ENCODE data around the gene CCL21.

Gene CCL21

DNA sequence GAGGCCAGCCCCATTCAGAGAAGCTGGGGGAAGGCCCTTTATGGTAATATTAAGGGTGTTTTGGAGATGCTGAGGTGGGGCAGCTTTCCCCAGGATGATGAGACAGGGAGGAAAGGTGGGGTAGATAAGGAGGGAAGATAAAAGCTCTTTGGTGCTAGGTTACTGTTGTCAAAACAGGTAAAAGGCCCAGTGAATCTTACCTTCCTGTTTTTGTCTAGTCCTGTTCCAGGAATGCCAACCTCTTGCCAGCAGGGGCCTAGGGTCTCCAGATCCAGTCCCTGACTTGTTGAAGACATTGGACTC, 46.7 kb downstream of the CCL21 start:
- no peak for TF ChIP-seq CTCF (conservative IDR thresholded peaks at IDR 0.05; ENCODE audit: control insufficient read depth, insufficient read depth, low read depth, low read length)
- no peak overlapping the region for H3K4me3 ChIP-seq (ENCODE audit: control insufficient read depth, low read depth, low read length)
- no peak for DNase-seq (ENCODE audit: low read depth)

- TF ChIP-seq CTCF (conservative IDR thresholded peaks at IDR 0.05; ENCODE audit: control insufficient read depth, insufficient read depth, low read depth, low read length), result no peak
- no peak within 1 kb of the TSS for H3K4me3 ChIP-seq (ENCODE audit: control insufficient read depth, low read depth, low read length)
Observed at GRCh38 chr9:34662526-34663302, 47.2 kb downstream of the CCL21 start, which contains the start of gene CCL27. Gene CCL27, minus strand, starts transcription at chr9:34662657. Its CDS starts 24 bp downstream, at chr9:34662633.

GRCh38 chr9:34659592-34660253, 50.2 kb downstream of the CCL21 start:
- no peak for DNase-seq (ENCODE audit: low read depth)
- H3K4me3 ChIP-seq (ENCODE audit: control insufficient read depth, low read depth, low read length), result no peak overlapping the region
- no peak for TF ChIP-seq CTCF (conservative IDR thresholded peaks at IDR 0.05; ENCODE audit: control insufficient read depth, insufficient read depth, low read depth, low read length)

More at GRCh38 chr9:34662526-34663302, 47.2 kb downstream of the CCL21 start, which contains the start of gene CCL27:
- DNase-seq (ENCODE audit: low read depth), result no peak

Measured in fibroblast of mammary gland (primary cell).